NCI-H748 (cell line): ENCODE results near the gene PXMP4.

Source experiments
- DNase-seq: peaks from one replicate; lab custom pipeline; 2025; ENCODE audit not compliant: unreplicated experiment; lab: John Stamatoyannopoulos, UW

The PXMP4 gene

GRCh38 chr20:33670715-33671499 is 49.2 kb downstream of the PXMP4 start:
- DNase-seq: no peak

GRCh38 chr20:33669873-33670640 is 50.1 kb downstream of the PXMP4 start:
- no peak for DNase-seq

GRCh38 chr20:33669224-33669623 is 50.9 kb downstream of the PXMP4 start:
- DNase-seq: no peak

GRCh38 chr20:33668466-33669155 is 51.5 kb downstream of the PXMP4 start:
- DNase-seq: no peak

- peak; percentile 90 for DNase-seq
These were observed 52.2 kb downstream of the PXMP4 start for GRCh38 chr20:33667676-33668465.

- DNase-seq: peak; percentile 76
These were observed 52.9 kb downstream of the PXMP4 start for GRCh38 chr20:33667245-33667675.

- peak; percentile 98 for DNase-seq
These were observed 53.5 kb downstream of the PXMP4 start, which contains the start of gene ACTL10 for GRCh38 chr20:33666293-33667244. ACTL10 (plus strand) TSS chr20:33666943; CDS start chr20:33667498, 555 bp downstream.

- no peak for DNase-seq
These were observed 55.4 kb downstream of the PXMP4 start for GRCh38 chr20:33664762-33665144.

GRCh38 chr20:33664085-33664761 is 55.9 kb downstream of the PXMP4 start:
- peak; percentile 52 for DNase-seq

GRCh38 chr20:33663161-33664084 is 56.7 kb downstream of the PXMP4 start:
- peak; percentile 87 for DNase-seq

GRCh38 chr20:33662172-33662571 is 57.9 kb downstream of the PXMP4 start, which contains the start of gene C20orf144:
C20orf144 (plus strand) TSS chr20:33662327; CDS start chr20:33662346, 19 bp downstream.
- DNase-seq: no peak

GRCh38 chr20:33660685-33661058 is 59.4 kb downstream of the PXMP4 start:
- DNase-seq: no peak

GRCh38 chr20:33660035-33660684 is 60.0 kb downstream of the PXMP4 start:
- DNase-seq: no peak

- no peak for DNase-seq
These were observed 60.6 kb downstream of the PXMP4 start for GRCh38 chr20:33659341-33660034.

GRCh38 chr20:33658929-33659328 is 61.2 kb downstream of the PXMP4 start:
- no peak for DNase-seq

- no peak for DNase-seq
These were observed 61.6 kb downstream of the PXMP4 start for GRCh38 chr20:33658510-33658909.

- DNase-seq: no peak
These were observed 62.4 kb downstream of the PXMP4 start for GRCh38 chr20:33657704-33658095.
